Measurements from ENCODE around the gene TXNRD2. TPM values are rescaled to one million over a fixed set of nuclear protein-coding genes. Genes with fewer than 3 reads are reported as not detected.

The TXNRD2 gene
- total RNA-seq, 1 experiment from 2014 or later: 23.0 TPM

DNA sequence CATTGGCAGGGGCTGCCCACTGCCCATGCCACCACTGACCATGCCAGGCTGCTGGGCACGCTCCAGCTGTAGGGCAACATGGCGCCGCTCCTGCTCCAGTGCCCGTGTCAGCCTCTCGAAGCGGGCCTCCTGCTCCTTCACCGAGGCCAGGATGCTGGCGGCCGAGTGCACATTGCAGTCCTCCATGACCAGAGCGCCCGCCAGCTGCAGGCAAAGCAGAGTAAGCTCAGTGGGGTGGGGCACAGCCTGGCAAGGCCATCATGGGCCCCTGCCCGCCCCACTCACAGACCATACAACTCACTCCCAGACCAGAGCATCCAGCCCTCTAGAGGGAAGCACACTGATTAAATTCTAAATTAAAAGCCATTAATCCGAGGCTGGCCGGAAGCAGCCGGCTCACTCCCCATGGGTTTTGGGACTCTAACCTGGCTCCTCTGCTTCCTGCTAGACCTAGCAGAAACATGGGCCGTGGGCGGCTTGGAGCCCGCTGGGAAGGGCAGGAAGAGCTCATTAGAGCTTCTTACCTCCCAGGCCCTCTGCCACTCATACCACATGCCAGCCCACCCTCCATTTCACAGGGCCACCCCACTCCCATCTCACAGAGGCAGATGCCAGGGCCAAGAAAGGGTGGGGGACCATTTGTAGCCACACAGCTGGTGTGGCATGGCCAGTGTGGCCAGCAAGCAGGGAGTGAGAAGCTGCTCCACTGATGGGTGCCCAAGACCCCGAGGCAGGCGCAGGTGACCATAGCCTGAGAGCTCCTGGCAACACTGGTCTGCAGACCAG, 49.2 kb upstream of the TXNRD2 start:
- no peaks in the 10 kb centered on the region for H3K9me3 ChIP-seq (ENCODE audit: low read length)
- no peak overlapping the region for H3K27ac ChIP-seq (ENCODE audit: low read length)
- no peak overlapping the region for H3K9ac ChIP-seq (ENCODE audit: low read length)
- H4K20me1 ChIP-seq (ENCODE audit: low read length): no peaks in the 10 kb centered on the region
- no peak overlapping the region for H3K4me2 ChIP-seq (ENCODE audit: low read length)
- ATAC-seq: no peak
- TF ChIP-seq, protein P1, sequence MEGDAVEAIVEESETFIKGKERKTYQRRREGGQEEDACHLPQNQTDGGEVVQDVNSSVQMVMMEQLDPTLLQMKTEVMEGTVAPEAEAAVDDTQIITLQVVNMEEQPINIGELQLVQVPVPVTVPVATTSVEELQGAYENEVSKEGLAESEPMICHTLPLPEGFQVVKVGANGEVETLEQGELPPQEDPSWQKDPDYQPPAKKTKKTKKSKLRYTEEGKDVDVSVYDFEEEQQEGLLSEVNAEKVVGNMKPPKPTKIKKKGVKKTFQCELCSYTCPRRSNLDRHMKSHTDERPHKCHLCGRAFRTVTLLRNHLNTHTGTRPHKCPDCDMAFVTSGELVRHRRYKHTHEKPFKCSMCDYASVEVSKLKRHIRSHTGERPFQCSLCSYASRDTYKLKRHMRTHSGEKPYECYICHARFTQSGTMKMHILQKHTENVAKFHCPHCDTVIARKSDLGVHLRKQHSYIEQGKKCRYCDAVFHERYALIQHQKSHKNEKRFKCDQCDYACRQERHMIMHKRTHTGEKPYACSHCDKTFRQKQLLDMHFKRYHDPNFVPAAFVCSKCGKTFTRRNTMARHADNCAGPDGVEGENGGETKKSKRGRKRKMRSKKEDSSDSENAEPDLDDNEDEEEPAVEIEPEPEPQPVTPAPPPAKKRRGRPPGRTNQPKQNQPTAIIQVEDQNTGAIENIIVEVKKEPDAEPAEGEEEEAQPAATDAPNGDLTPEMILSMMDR (conservative IDR thresholded peaks at IDR 0.05; ENCODE audit: low read depth, low read length): no peak
- TF ChIP-seq EZH2phosphoT487 (IDR thresholded peaks at IDR 0.05; ENCODE audit: borderline replicate concordance, low read length): no peak
- TF ChIP-seq EZH2 (IDR thresholded peaks at IDR 0.05; ENCODE audit: low read length, unreplicated experiment): no peak
- no peaks in the 10 kb centered on the region for H3K36me3 ChIP-seq (ENCODE audit: low read depth, low read length)
- BruUV-seq (replicated peaks): no TSS peak
- peaks cover 7% of the 10 kb centered on the region; the same call in 1 of the 2 replicates for H3K4me1 ChIP-seq (ENCODE audit: insufficient read depth, low read length)
- H3K79me2 ChIP-seq (ENCODE audit: low read length): no peaks in the 10 kb centered on the region
- ChIA-PET CTCF (no interaction called here), POLR2A (ENCODE audit: unreplicated experiment) (no interaction called here)
- H2AFZ ChIP-seq (ENCODE audit: low read length): no peak overlapping the region
- H3F3A ChIP-seq (ENCODE audit: low read length, unreplicated experiment): no peaks in the 10 kb centered on the region
- intact Hi-C loops (cut with micrococcal nuclease): no loop called here
- no peak for DNase-seq
- H3K27me3 ChIP-seq (ENCODE audit: low read length): no peaks in the 10 kb centered on the region
- H3K4me3 ChIP-seq (ENCODE audit: low read length): no peak overlapping the region
- no peaks in the 10 kb centered on the region for H3K9me2 ChIP-seq (replicated peaks; ENCODE audit: low read length)

DNA sequence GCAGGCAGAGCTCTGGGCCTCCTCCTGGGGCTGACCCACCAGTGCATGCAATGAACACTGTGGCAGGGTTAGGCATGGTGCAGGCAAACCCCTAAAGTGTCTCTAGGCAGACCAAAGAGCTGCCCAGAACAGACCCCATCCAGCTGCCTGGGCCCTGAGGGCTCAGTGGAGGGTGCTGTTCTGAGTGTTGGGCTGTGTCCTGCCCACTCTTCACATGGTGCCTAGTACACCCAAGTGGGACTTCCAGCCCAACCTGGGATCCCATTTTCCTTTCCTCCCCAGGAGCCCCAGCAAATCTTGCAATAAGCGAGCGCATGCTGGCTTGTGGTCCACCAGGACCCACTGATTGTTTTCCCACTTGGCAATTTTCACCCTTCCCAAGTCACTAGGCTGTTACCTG, 48.6 kb upstream of the TXNRD2 start:
- no peak for DNase-seq
- Histone ChIP-seq H2AFZ (ENCODE audit: low read length) (no peak overlapping the region), H3F3A (ENCODE audit: low read length, unreplicated experiment) (no peaks in the 10 kb centered on the region), H4K20me1 (ENCODE audit: low read length) (no peaks in the 10 kb centered on the region), H3K9me3 (ENCODE audit: low read length) (no peaks in the 10 kb centered on the region), H3K4me1 (ENCODE audit: insufficient read depth, low read length) (peaks cover 8% of the 10 kb centered on the region; the same call in 1 of the 2 replicates), H3K27me3 (ENCODE audit: low read length) (no peaks in the 10 kb centered on the region), H3K4me2 (ENCODE audit: low read length) (no peak overlapping the region), H3K9ac (ENCODE audit: low read length) (no peak overlapping the region), H3K9me2 (replicated peaks; ENCODE audit: low read length) (no peaks in the 10 kb centered on the region), H3K79me2 (ENCODE audit: low read length) (no peaks in the 10 kb centered on the region), H3K27ac (ENCODE audit: low read length) (no peak overlapping the region), H3K36me3 (ENCODE audit: low read depth, low read length) (no peaks in the 10 kb centered on the region), H3K4me3 (ENCODE audit: low read length) (no peak overlapping the region)
- intact Hi-C loops (cut with micrococcal nuclease): no loop called here
- no peak for ATAC-seq
- POLR2A ChIA-PET (ENCODE audit: unreplicated experiment): no interaction called here
- BruUV-seq (replicated peaks): no TSS peak
- CTCF ChIA-PET: no interaction called here
- TF ChIP-seq, protein P1 (conservative IDR thresholded peaks at IDR 0.05; ENCODE audit: low read depth, low read length): no peak
- no peak for TF ChIP-seq EZH2phosphoT487 (IDR thresholded peaks at IDR 0.05; ENCODE audit: borderline replicate concordance, low read length)
- no peak for TF ChIP-seq EZH2 (IDR thresholded peaks at IDR 0.05; ENCODE audit: low read length, unreplicated experiment)

DNA sequence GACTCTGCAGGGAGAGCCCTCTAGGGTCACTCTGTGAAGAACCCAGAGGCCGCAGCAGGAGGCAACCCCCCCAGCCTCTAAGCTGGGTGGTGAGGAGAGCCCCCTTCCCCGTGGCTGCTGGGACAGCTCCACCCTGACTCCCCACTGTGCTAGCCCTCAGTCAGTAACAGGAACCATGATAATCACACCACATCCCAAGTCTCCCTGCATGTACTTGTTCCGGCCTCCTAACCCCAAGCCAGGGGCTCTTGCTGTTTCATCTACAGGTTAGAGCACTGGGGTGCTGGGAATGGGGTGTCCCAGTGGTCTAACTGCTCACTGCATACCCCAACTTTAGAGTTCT, 48.1 kb upstream of the TXNRD2 start:
- Histone ChIP-seq H4K20me1 (ENCODE audit: low read length) (no peaks in the 10 kb centered on the region), H3K27me3 (ENCODE audit: low read length) (no peaks in the 10 kb centered on the region), H3F3A (ENCODE audit: low read length, unreplicated experiment) (no peaks in the 10 kb centered on the region), H3K4me1 (ENCODE audit: insufficient read depth, low read length) (peaks cover 9% of the 10 kb centered on the region; the same call in 1 of the 2 replicates), H2AFZ (ENCODE audit: low read length) (no peak overlapping the region), H3K4me3 (ENCODE audit: low read length) (no peak overlapping the region), H3K9me3 (ENCODE audit: low read length) (no peaks in the 10 kb centered on the region), H3K9me2 (replicated peaks; ENCODE audit: low read length) (no peaks in the 10 kb centered on the region), H3K27ac (ENCODE audit: low read length) (no peak overlapping the region), H3K4me2 (ENCODE audit: low read length) (no peak overlapping the region), H3K79me2 (ENCODE audit: low read length) (no peaks in the 10 kb centered on the region), H3K9ac (ENCODE audit: low read length) (no peak overlapping the region), H3K36me3 (ENCODE audit: low read depth, low read length) (no peaks in the 10 kb centered on the region)
- intact Hi-C loops (cut with micrococcal nuclease): no loop called here
- ChIA-PET CTCF (no interaction called here), POLR2A (ENCODE audit: unreplicated experiment) (no interaction called here)
- ATAC-seq: no peak
- DNase-seq: no peak
- BruUV-seq (replicated peaks): no TSS peak
- TF ChIP-seq, protein P1 (conservative IDR thresholded peaks at IDR 0.05; ENCODE audit: low read depth, low read length): no peak
- no peak for TF ChIP-seq EZH2 (IDR thresholded peaks at IDR 0.05; ENCODE audit: low read length, unreplicated experiment)
- TF ChIP-seq EZH2phosphoT487 (IDR thresholded peaks at IDR 0.05; ENCODE audit: borderline replicate concordance, low read length): no peak

Data from PC-3 (cell line).